Smooth muscle cell (in vitro differentiated cells): ENCODE measurements around the gene ARHGAP4. TPM values are rescaled to one million over a fixed set of nuclear protein-coding genes. Genes with fewer than 3 reads are reported as not detected.

ENCODE experiments used
- DNase-seq: peaks from one replicate; lab custom pipeline; 2025; ENCODE audit not compliant: unreplicated experiment; lab: John Stamatoyannopoulos, UW
- H2AFZ ChIP-seq: fragments of 200-600 bp; sonication (generic); 2 replicates; pipeline ENCODE4 v1.6.0; 2016; ENCODE audit warnings: antibody characterized with exemption, low read depth, mild to moderate bottlenecking
- H3F3A ChIP-seq: fragments of 200-600 bp; sonication (generic); 2 replicates; pipeline ENCODE4 v1.6.0; 2017; ENCODE audit warnings: antibody characterized with exemption, low read depth
- H3K27ac ChIP-seq: fragments of 200-600 bp; sonication (generic); 2 replicates; pipeline ENCODE4 v1.5.1; 2016; ENCODE audit warnings: low read depth, mild to moderate bottlenecking
- H3K27me3 ChIP-seq: fragments of 200-600 bp; sonication (generic); 2 replicates; pipeline ENCODE4 v1.6.1; 2016; ENCODE audit warnings: low read depth, mild to moderate bottlenecking
- H3K36me3 ChIP-seq: fragments of 200-600 bp; sonication (generic); 2 replicates; pipeline ENCODE4 v1.5.1; 2016; ENCODE audit warnings: low read depth
- H3K4me1 ChIP-seq: fragments of 200-600 bp; sonication (generic); 2 replicates; pipeline ENCODE4 v1.5.1; 2016; ENCODE audit warnings: low read depth
- H3K4me2 ChIP-seq: fragments of 200-600 bp; sonication (generic); 2 replicates; pipeline ENCODE4 v1.6.0; 2016; ENCODE audit warnings: mild to moderate bottlenecking
- H3K4me3 ChIP-seq: fragments of 200-600 bp; sonication (generic); 2 replicates; pipeline ENCODE4 v1.5.1; 2016; ENCODE audit warnings: mild to moderate bottlenecking
- H3K79me2 ChIP-seq: fragments of 200-600 bp; sonication (generic); 2 replicates; pipeline ENCODE4 v1.6.0; 2016; ENCODE audit warnings: low read depth, mild to moderate bottlenecking
- H3K9ac ChIP-seq: fragments of 200-600 bp; sonication (generic); 2 replicates; pipeline ENCODE4 v1.6.0; 2016; ENCODE audit warnings: low read depth
- H3K9me3 ChIP-seq: fragments of 200-600 bp; sonication (generic); replicated peaks from 2 replicates; pipeline ENCODE4 v1.5.1; 2016; ENCODE audit warnings: low read depth
- H4K20me1 ChIP-seq: fragments of 200-600 bp; sonication (generic); 2 replicates; pipeline ENCODE4 v1.6.0; 2016; ENCODE audit warnings: low read depth
- CTCF ChIP-seq: fragments of 200-600 bp; sonication (generic); IDR thresholded peaks from 2 replicates; pipeline ENCODE4 v1.5.1; 2017; ENCODE audit warnings: borderline replicate concordance, mild to moderate bottlenecking, antibody characterized with exemption; ENCODE audit not compliant: insufficient read depth, poor library complexity, severe bottlenecking
- WGBS: methylation state at CpG from one replicate; pipeline ENCODE4 v1.1.7; 2016; ENCODE audit warnings: low lambda C conversion rate; 5-methylcytosine and 5-hydroxymethylcytosine counted together
- polyA plus RNA-seq: library from polyadenylated mRNA; unstranded; fragments of >200 nt; fragmentation: Nextera tagmentation; extraction: Ambion mirVana; gene quantifications from 2 replicates; pipeline ENCODE4 v1.2.1, GENCODE V29; 2016
- total RNA-seq: library from RNA; depleted of rRNA; stranded (reverse); fragments of >200 nt; gene quantifications from 2 replicates; pipeline ENCODE4 v1.2.3, GENCODE V29; 2014

Gene ARHGAP4
- total and polyA plus RNA-seq, 2 experiments from 2014 or later, result 7.6 to 11.5 TPM

DNA sequence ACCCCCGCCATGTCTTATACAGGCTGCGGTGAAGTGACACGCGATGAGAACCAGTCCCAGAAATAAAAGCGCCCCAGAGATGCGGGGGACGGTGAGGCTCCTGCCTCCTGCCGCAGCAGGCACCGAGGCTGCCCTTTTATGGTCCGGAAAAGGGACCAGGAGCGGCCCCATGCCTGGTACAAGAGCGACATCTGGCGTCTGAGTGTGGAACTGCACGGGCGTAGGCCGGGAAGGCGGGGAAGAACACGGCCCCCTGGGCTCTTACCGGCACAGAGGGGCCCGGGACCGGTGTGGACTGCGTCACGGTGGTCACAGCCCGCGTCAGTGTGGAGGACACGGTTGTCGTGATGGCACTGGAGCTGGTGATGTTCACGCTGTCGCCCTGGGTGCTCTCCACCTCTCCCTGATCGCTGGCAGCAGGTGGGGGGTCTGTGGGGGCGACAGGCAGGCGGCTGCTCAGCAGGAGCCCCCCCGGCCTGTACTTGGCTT lies 27.3 kb upstream of the ARHGAP4 start:
- H3K4me2 ChIP-seq, result no peak overlapping the region
- DNase-seq, result peak; percentile 25
- H3K36me3 ChIP-seq, result no peaks in the 10 kb centered on the region
- no peaks in the 10 kb centered on the region for H3K79me2 ChIP-seq
- no peaks in the 10 kb centered on the region for H3K27me3 ChIP-seq
- H4K20me1 ChIP-seq, result peaks cover 5% of the 10 kb centered on the region
- no peak overlapping the region for H3K9ac ChIP-seq
- H3F3A ChIP-seq, result no peaks in the 10 kb centered on the region
- H3K27ac ChIP-seq, result no peak overlapping the region
- 55% methylated on average over 33 of the region's 33 CpGs for WGBS
- TF ChIP-seq CTCF, result peak; percentile 86
- no peaks in the 10 kb centered on the region for H3K4me1 ChIP-seq
- H2AFZ ChIP-seq, result no peak overlapping the region
- no peak overlapping the region for H3K4me3 ChIP-seq
- no peaks in the 10 kb centered on the region for H3K9me3 ChIP-seq

DNA sequence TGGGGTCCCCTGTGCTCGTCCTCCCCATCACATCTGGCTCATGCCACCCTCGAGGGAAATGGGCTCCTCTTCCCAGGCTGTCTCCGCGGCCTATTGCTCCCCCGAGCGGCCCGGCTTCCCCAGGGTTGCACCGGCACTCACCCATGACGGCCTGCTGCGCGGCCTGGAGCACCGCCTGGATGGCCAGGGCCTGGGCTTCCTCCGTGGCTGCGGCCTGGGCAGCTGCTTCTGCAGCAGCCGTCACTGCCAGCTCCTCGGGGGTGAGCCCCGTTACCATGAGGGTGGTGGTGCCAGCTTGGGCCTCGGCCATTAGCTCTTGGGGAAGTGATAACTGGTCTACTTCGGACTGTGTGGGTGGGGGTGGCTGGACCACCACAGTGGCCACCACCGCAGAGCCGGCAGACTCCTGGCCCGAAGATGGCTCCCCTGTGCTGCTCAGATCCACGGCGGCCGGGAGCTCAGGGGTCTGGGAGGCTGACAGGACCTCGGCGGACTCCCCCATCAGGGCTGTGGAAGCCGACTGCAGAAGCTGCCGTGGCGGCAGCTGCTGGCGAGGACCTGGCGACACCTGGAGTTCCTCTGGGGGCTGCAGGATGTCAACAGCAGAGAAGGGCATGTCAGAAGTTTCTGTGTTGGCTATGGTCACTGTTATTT lies 26.4 kb upstream of the ARHGAP4 start:
- no peak for TF ChIP-seq CTCF
- H3F3A ChIP-seq, result no peaks in the 10 kb centered on the region
- H3K4me1 ChIP-seq, result no peaks in the 10 kb centered on the region
- H3K27ac ChIP-seq, result no peak overlapping the region
- H4K20me1 ChIP-seq, result peaks cover 5% of the 10 kb centered on the region
- no peaks in the 10 kb centered on the region for H3K9me3 ChIP-seq
- H3K4me3 ChIP-seq, result no peak overlapping the region
- no peaks in the 10 kb centered on the region for H3K79me2 ChIP-seq
- DNase-seq, result no peak
- H3K9ac ChIP-seq, result no peak overlapping the region
- WGBS, result 91% methylated on average over 32 of the region's 32 CpGs
- H3K27me3 ChIP-seq, result no peaks in the 10 kb centered on the region
- H3K36me3 ChIP-seq, result no peaks in the 10 kb centered on the region
- H3K4me2 ChIP-seq, result no peak overlapping the region
- H2AFZ ChIP-seq, result no peak overlapping the region

DNA sequence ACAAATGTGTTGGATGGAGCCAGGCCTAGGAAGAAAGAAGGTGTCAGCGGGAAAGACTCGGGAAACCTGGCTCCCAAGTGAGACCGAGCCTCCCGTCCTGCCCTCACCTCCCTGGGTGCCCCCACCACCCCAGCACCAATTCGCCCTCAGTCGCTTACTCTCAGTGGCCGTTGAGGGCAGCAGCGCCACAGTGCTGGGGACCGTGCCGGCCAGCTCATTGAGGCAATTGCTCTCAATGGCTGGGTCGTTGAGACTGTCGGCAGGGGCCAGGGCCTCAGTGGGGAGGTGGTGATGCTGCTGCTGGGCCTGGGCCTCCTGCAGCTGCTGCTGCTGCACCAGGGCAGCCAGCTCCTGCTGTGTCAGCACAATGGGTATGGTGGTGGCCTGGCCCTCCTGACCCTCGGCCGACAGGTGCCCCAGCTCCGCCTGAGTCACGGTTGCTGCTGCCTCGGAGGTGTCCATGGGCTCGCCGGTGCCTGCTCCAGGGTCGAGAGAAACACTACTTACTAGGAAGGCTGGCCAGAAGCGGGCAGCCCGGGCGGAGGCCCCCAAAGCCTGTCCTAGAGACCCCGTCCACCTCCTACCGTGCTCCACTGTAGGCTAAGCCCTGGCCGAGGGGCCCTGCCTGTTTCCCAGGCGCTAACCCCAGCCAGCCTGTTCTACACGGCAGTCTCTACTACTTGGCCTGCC lies 25.8 kb upstream of the ARHGAP4 start:
- no peaks in the 10 kb centered on the region for H3K4me1 ChIP-seq
- H3K4me2 ChIP-seq, result no peak overlapping the region
- H3K27me3 ChIP-seq, result no peaks in the 10 kb centered on the region
- no peak overlapping the region for H3K4me3 ChIP-seq
- H3F3A ChIP-seq, result no peaks in the 10 kb centered on the region
- no peak for TF ChIP-seq CTCF
- H3K9me3 ChIP-seq, result no peaks in the 10 kb centered on the region
- H3K36me3 ChIP-seq, result no peaks in the 10 kb centered on the region
- no peak overlapping the region for H3K9ac ChIP-seq
- WGBS, result 94% methylated on average over 26 of the region's 28 CpGs
- peaks cover 5% of the 10 kb centered on the region for H4K20me1 ChIP-seq
- H3K79me2 ChIP-seq, result no peaks in the 10 kb centered on the region
- DNase-seq, result no peak
- H2AFZ ChIP-seq, result no peak overlapping the region
- no peak overlapping the region for H3K27ac ChIP-seq

DNA sequence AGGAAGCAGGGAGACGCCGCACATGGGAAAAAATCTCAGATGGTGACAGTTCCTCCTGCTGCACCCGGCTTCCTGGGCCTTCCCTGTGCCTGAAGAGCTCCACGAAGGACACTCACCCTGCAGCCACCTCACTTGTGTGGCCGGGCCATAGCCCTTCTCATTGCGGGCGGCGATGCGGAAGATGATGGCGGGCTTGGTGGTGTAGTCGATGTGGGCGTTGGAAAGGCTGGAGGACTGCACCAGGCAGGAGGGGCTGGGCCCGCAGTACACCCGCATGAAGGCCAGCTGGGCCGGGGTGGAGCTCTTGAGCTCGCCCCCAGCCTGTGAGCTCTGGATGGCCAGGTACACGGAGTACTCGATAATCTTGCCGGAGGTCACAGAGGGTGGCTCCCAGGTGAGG lies 24.1 kb upstream of the ARHGAP4 start:
- Histone ChIP-seq H3K36me3 (no peaks in the 10 kb centered on the region), H3K27me3 (no peaks in the 10 kb centered on the region), H3K4me3 (no peak overlapping the region), H3K27ac (no peak overlapping the region), H3K4me1 (no peaks in the 10 kb centered on the region), H2AFZ (no peak overlapping the region), H3K79me2 (no peaks in the 10 kb centered on the region), H4K20me1 (peaks cover 5% of the 10 kb centered on the region), H3F3A (no peaks in the 10 kb centered on the region), H3K9ac (no peak overlapping the region), H3K4me2 (no peak overlapping the region), H3K9me3 (no peaks in the 10 kb centered on the region)
- WGBS, result 87% methylated on average over 18 of the region's 19 CpGs
- TF ChIP-seq CTCF, result no peak
- DNase-seq, result no peak
